ENCODE measurements around the gene KDM1B.

GRCh38 chr6:18186033-18186432, 30.8 kb downstream of the KDM1B start:
- TF ChIP-seq, protein P1, sequence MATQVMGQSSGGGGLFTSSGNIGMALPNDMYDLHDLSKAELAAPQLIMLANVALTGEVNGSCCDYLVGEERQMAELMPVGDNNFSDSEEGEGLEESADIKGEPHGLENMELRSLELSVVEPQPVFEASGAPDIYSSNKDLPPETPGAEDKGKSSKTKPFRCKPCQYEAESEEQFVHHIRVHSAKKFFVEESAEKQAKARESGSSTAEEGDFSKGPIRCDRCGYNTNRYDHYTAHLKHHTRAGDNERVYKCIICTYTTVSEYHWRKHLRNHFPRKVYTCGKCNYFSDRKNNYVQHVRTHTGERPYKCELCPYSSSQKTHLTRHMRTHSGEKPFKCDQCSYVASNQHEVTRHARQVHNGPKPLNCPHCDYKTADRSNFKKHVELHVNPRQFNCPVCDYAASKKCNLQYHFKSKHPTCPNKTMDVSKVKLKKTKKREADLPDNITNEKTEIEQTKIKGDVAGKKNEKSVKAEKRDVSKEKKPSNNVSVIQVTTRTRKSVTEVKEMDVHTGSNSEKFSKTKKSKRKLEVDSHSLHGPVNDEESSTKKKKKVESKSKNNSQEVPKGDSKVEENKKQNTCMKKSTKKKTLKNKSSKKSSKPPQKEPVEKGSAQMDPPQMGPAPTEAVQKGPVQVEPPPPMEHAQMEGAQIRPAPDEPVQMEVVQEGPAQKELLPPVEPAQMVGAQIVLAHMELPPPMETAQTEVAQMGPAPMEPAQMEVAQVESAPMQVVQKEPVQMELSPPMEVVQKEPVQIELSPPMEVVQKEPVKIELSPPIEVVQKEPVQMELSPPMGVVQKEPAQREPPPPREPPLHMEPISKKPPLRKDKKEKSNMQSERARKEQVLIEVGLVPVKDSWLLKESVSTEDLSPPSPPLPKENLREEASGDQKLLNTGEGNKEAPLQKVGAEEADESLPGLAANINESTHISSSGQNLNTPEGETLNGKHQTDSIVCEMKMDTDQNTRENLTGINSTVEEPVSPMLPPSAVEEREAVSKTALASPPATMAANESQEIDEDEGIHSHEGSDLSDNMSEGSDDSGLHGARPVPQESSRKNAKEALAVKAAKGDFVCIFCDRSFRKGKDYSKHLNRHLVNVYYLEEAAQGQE (IDR thresholded peaks at IDR 0.05; ENCODE audit: low read depth): no peak
- TF ChIP-seq ZBTB7A (IDR thresholded peaks at IDR 0.05; ENCODE audit: low read depth): no peak
- TF ChIP-seq TCF12 (IDR thresholded peaks at IDR 0.05; ENCODE audit: low read depth): no peak
- TF ChIP-seq FOXM1 (IDR thresholded peaks at IDR 0.05; ENCODE audit: borderline replicate concordance, low read depth): no peak
- TF ChIP-seq RAD21 (IDR thresholded peaks at IDR 0.05; ENCODE audit: low read depth): no peak
- no peak for TF ChIP-seq CEBPB (IDR thresholded peaks at IDR 0.05)
- TF ChIP-seq EGR1 (IDR thresholded peaks at IDR 0.05): no peak
